Stimulated activated naive CD8-positive, alpha-beta T cell treated with anti-CD3 and anti-CD28 coated beads, Interleukin-15, Interleukin-2, amounts not matched to agents 100 ng/mL and 50 ng/mL, for 24 hours (primary cell): ENCODE data around the gene CTSL.

Source experiments
- H3K27ac Mint-ChIP-seq: one replicate; pipeline ENCODE4 v1.8.0; 2021; ENCODE audit warnings: mild to moderate bottlenecking, mixed read lengths
- H3K27me3 Mint-ChIP-seq: one replicate; pipeline ENCODE4 v1.8.0; 2021; ENCODE audit warnings: mixed read lengths
- H3K36me3 Mint-ChIP-seq: one replicate; pipeline ENCODE4 v1.8.0; 2021; ENCODE audit warnings: low read depth, mixed read lengths
- H3K4me1 Mint-ChIP-seq: one replicate; pipeline ENCODE4 v1.8.0; 2021; ENCODE audit warnings: low read depth, mixed read lengths
- H3K4me3 Mint-ChIP-seq: one replicate; pipeline ENCODE4 v1.8.0; 2021; ENCODE audit warnings: mild to moderate bottlenecking, mixed read lengths
- H3K9me3 Mint-ChIP-seq: one replicate; pipeline ENCODE4 v1.8.0; 2021; ENCODE audit warnings: mixed read lengths

The CTSL gene

DNA sequence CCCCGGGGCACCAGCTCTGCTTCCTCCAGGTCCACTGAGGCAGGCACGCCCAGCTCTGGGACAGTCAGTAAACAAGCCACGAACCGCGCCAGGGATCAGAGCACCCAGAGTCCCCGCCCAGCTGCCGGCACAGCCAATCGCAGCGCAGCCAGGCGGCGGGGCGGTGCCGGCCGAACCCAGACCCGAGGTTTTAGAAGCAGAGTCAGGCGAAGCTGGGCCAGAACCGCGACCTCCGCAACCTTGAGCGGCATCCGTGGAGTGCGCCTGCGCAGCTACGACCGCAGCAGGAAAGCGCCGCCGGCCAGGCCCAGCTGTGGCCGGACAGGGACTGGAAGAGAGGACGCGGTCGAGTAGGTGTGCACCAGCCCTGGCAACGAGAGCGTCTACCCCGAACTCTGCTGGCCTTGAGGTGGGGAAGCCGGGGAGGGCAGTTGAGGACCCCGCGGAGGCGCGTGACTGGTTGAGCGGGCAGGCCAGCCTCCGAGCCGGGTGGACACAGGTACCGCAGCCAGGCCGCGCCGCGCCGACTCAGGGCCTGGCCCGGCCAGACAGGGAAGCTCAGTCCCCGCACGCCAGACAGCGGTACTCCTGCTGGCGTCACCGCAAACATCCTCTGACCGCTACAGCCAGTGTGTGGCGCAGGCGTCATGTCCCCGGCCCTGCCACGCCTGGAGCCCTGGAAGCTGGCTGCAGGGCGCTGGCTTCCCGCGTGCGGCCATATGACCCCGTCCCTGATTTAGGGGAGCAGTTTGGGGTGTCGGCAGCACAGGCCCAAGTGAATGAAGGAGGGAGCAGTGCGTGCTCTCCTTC lies at the start of gene CTSL:
Gene CTSL, plus strand, starts transcription at position 220 of the 810 bp plus-strand sequence. CDS start 1,485 bp downstream, outside the sequence.
- Mint-ChIP-seq H3K36me3 (no peaks in the 10 kb centered on the region), H3K9me3 (no peaks in the 10 kb centered on the region), H3K27ac (peak within 1 kb of the TSS; percentile 31), H3K27me3 (peaks cover 34% of the 10 kb centered on the region), H3K4me1 (peaks cover 7% of the 10 kb centered on the region), H3K4me3 (peak within 1 kb of the TSS; percentile 81)

DNA sequence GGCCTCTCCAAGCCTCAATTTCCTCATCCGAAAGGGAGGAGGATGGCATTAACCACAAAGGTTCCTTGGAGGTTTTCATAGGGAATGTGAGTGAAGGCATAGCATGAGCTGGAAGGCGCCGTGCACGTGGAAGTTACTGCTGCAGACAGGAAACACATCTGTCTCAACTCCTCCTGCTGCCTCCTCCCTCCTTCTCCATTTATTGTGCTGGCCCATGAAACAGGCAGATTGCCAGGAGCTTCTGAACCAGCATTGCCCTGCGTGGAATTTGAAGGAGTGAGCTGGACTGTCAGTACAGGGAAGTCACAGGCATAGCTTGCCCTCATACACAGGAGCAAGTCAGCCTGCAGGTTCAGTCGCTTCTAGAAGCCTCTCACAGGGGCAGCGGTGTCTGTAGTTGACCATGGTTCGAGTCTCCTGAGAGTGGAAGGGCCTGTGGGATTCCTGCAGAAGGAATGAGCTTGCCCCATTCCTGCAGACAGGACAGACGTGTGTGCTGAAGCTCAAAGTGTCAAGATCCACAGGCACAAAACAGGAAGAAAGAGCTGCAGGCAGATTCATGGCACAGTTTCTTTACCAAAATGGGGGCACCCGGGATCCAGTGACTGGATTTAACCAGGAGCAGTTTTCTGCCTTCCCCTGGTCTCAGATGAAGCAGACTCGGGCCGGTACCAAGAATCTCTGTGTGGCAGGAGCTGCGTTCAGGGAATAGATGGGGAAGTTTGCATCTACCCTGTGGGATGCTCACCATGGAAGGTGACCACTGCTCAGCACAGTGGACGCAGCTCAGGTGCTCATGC lies 48.7 kb upstream of the CTSL start:
- H3K36me3 Mint-ChIP-seq = no peaks in the 10 kb centered on the region
- H3K9me3 Mint-ChIP-seq = no peaks in the 10 kb centered on the region
- no peak overlapping the region for H3K4me3 Mint-ChIP-seq
- no peak overlapping the region for H3K27ac Mint-ChIP-seq
- no peaks in the 10 kb centered on the region for H3K27me3 Mint-ChIP-seq
- H3K4me1 Mint-ChIP-seq = no peaks in the 10 kb centered on the region

DNA sequence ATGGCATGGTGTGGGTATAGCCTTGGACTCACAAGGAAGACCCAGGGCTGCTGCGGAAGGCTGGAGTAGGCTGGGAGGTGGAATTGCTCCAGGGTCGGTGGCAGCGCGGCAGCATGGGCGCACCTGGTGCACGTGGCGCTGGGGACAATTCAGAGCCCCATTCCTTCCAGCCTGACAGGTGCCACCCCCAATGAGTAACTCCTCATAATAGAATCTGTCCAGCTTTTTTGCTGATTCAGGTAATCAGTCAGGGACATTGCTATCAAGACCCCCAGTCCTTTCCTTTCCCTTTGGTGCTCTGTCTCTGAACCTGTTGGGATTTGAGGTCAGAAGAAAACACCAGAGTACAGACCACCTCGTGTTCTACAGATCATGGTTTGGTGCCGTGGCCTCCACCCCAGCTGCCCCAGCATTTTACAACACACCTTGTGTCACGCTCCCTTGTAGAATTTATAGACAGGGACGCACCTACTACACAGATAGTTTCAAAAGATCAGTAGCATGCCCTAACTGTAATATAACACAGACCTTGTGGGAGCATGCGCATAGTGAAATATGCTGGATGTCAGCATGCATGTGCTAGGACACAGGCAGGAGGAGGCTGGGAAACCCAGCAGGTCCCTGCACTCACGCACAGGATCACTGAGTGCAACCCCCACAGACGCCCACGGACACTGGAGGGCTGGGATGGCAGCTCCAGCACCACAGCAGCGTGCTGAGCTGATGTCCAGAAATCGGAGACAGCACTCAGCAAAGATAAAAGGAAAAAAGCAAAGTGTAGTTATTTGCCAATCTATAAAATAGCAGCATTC lies 47.9 kb upstream of the CTSL start:
- H3K27me3 Mint-ChIP-seq = no peaks in the 10 kb centered on the region
- H3K36me3 Mint-ChIP-seq = no peaks in the 10 kb centered on the region
- H3K27ac Mint-ChIP-seq = no peak overlapping the region
- H3K4me3 Mint-ChIP-seq = no peak overlapping the region
- no peaks in the 10 kb centered on the region for H3K4me1 Mint-ChIP-seq
- no peaks in the 10 kb centered on the region for H3K9me3 Mint-ChIP-seq

DNA sequence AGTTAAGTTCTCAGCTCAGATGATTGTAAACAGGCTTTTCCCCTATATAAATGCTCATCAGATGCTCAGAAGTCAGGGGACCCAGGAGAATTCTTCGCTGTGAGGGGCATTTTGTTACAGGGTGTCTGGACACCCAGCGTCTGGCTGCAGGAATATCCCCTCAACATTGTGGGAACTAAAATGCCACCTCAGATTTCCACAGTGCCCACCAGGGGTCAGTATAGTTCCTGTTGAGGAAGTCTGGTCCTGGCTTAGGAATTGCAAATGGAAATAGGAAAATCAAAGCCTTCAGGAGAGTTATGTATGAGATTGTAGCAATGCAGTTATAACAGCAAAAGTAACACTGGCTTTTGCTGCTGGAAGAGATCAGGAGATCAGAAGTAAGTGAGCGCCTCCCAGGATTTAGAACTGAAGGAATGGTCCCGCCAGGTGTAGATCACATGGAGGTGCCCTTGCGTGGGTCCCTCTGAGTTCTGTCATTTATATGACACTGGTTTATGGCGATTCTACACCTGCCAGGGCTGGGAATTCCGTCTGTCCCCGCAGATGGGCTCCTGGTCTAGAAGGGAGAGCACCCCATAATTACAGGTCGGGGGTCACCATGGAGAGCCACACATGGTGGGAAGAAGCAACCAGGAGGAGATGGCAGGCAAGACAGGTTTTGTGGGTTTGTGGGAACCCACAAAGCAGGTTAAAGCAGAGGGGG lies 47.1 kb upstream of the CTSL start:
- H3K36me3 Mint-ChIP-seq = no peaks in the 10 kb centered on the region
- H3K27me3 Mint-ChIP-seq = no peaks in the 10 kb centered on the region
- no peaks in the 10 kb centered on the region for H3K9me3 Mint-ChIP-seq
- H3K27ac Mint-ChIP-seq = no peak overlapping the region
- no peaks in the 10 kb centered on the region for H3K4me1 Mint-ChIP-seq
- H3K4me3 Mint-ChIP-seq = no peak overlapping the region

DNA sequence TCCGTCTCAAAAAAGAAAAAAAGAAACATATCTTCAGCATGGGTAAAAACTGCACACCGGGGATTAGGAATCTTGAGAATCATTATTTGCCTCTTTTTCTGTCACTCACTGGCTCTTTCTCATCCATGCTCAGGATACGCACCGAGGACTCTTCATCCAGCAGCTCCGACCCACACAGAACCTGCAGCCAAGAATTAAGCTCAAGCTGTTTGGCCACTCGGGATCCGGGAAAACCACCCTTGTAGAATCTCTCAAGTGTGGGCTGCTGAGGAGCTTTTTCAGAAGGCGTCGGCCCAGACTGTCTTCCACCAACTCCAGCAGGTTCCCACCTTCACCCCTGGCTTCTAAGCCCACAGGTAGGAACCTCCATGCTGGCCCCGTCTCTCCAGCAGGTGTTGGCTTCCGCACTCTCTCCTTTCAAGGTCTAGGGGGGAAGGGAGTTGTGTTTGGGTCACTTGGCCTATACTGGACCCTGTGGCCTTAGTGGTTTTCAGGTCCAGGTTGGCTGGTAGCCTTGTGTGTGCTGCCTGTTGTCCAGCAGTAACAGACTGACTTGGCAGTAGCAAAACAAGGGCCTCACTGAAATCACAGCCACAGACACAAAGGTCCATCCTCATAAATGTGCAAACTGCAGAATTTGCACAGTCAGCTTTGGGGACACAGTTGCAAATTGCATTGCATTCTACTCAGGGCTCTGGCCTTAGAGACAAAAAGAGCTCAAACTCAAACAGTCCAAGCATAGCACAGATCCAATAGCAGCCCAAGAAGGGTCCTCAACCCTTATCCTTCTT lies 44.5 kb upstream of the CTSL start:
- peaks cover 12% of the 10 kb centered on the region for H3K4me1 Mint-ChIP-seq
- H3K27ac Mint-ChIP-seq = no peak overlapping the region
- H3K9me3 Mint-ChIP-seq = no peaks in the 10 kb centered on the region
- H3K27me3 Mint-ChIP-seq = no peaks in the 10 kb centered on the region
- H3K36me3 Mint-ChIP-seq = no peaks in the 10 kb centered on the region
- H3K4me3 Mint-ChIP-seq = no peak overlapping the region

DNA sequence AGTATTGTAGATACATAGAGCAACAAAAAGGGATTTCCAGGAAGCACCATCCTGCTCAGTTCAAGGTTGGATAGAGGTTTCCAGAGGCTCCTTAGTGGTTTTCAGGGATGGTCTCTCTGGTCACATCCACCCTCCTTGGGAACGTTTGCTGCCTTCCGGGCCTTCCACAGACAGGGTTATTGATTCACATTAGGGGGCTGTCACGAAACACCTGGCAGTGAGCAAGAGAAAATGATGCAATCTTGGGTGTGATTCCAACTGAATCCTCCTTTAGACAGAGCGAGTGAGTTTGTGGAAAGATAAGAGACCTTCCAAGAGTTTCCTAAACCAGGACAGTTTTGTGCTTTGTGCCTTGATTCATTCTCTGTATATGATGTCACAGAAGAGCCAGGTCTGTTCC lies 43.8 kb upstream of the CTSL start:
- no peak overlapping the region for H3K4me3 Mint-ChIP-seq
- no peak overlapping the region for H3K27ac Mint-ChIP-seq
- H3K9me3 Mint-ChIP-seq = no peaks in the 10 kb centered on the region
- H3K4me1 Mint-ChIP-seq = peaks cover 12% of the 10 kb centered on the region
- no peaks in the 10 kb centered on the region for H3K27me3 Mint-ChIP-seq
- no peaks in the 10 kb centered on the region for H3K36me3 Mint-ChIP-seq

DNA sequence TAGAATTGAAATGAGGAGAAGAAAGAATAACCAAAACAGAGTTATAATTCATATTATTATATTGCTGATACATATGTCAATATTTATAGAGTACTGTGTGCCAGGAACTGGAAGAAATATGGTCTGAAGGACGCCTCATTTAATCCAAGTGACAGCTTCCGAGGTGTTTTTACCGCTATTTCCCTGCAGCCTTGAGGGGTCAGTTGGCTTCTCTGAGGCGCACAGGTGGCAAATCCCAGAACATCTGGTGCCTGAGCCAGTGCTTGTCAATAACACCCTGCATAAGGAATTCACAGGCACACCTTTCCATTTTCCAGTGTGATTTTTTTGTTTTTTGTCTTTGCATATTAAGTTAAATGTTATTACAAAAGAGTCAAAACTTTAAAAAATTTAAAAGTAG lies 43.3 kb upstream of the CTSL start:
- Mint-ChIP-seq H3K4me3 (no peak overlapping the region), H3K36me3 (no peaks in the 10 kb centered on the region), H3K27ac (no peak overlapping the region), H3K4me1 (peaks cover 12% of the 10 kb centered on the region), H3K9me3 (no peaks in the 10 kb centered on the region), H3K27me3 (no peaks in the 10 kb centered on the region)

DNA sequence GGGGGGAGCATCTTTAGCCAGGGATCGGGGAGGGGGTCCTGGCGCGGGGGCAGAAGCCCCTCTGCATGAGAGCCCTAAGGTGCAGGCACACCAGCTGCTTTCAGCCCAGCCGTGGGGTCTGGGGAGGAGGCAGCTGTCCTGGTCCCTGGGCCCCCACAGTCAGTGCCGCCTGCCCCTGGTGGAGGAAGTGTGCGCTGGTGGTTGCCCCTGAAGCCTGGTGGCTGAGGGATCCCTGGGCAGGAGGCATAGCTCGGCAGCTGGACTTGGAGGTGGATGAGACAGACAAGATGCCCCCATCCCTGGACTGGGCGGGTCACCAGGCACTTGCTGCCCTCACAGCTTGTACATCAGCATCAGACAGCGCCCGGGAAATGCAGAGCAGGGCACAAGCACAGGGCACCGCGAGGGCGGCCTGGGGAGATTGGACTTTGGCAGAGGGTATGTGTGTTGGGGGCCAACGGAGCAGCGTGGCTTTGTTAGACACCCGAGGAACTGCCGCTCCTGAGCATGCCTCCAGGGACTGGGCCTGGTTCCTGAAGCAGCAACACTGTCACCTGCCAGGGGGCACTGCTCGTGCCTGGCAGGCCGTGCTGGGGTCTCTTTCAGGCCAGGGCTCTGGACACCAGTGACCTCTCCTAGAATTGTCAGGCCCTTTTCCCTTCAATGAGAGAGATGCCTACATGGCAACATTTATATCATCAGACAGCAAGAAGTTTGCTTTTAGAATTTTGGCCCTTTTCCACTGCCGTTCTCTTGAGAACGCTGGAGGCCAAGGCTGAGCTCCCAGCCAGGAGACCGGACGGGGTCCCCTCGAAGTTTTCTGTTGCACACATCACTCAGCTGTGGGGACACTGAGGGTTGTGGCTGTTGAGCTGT lies 41.9 kb upstream of the CTSL start:
- Mint-ChIP-seq H3K27me3 (no peaks in the 10 kb centered on the region), H3K9me3 (no peaks in the 10 kb centered on the region), H3K4me1 (peaks cover 12% of the 10 kb centered on the region), H3K27ac (no peak overlapping the region), H3K36me3 (no peaks in the 10 kb centered on the region), H3K4me3 (no peak overlapping the region)

DNA sequence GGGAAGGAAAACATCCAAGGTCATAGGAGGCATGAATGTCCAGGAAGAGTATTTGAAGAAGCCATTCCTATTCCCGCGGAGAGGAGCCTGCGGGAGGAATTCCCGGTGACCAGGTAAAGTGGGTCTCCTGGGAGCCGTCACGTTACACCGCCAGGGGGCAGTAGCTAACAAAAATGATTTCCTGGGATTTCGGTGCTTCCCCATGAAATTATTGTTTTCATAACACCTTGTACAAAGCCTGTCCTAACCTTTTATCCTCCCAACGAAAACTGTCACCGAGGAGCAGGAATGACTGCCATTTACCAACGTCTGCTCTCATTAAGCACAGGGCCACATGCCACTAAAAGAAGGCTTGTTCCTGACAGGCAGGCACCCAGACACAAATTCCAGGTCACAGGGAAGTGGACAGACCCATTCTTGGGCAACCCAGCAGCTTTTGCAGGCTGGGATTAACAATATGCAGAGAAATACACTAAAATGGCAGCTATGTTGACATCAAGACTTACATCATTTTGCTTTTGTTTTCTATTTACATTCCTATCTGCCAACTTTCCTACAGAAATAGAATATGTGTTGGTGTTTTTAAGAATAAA lies 41.2 kb upstream of the CTSL start:
- Mint-ChIP-seq H3K4me1 (peaks cover 12% of the 10 kb centered on the region), H3K4me3 (no peak overlapping the region), H3K27me3 (no peaks in the 10 kb centered on the region), H3K27ac (no peak overlapping the region), H3K36me3 (no peaks in the 10 kb centered on the region), H3K9me3 (no peaks in the 10 kb centered on the region)

DNA sequence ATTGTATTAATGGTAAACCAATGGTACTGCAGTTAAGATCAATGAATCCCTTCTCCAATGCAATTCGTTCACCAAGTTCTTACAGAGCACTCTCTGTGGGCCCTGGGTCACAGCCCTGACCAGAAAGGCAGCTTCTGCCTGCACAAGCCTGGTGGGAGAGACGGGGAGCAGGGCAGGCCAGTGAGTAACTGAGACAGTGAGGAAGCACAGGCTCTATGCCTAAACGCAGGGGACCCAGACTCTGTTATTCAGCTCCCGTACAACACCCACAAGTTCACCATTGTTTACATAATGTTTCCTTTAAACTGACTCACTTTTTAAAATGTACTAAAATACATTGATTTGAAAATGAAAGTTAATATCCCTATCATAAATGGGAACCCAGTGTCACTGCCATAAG lies 40.5 kb upstream of the CTSL start:
- no peak overlapping the region for H3K4me3 Mint-ChIP-seq
- no peaks in the 10 kb centered on the region for H3K9me3 Mint-ChIP-seq
- H3K27me3 Mint-ChIP-seq = no peaks in the 10 kb centered on the region
- no peaks in the 10 kb centered on the region for H3K36me3 Mint-ChIP-seq
- peaks cover 12% of the 10 kb centered on the region for H3K4me1 Mint-ChIP-seq
- no peak overlapping the region for H3K27ac Mint-ChIP-seq

DNA sequence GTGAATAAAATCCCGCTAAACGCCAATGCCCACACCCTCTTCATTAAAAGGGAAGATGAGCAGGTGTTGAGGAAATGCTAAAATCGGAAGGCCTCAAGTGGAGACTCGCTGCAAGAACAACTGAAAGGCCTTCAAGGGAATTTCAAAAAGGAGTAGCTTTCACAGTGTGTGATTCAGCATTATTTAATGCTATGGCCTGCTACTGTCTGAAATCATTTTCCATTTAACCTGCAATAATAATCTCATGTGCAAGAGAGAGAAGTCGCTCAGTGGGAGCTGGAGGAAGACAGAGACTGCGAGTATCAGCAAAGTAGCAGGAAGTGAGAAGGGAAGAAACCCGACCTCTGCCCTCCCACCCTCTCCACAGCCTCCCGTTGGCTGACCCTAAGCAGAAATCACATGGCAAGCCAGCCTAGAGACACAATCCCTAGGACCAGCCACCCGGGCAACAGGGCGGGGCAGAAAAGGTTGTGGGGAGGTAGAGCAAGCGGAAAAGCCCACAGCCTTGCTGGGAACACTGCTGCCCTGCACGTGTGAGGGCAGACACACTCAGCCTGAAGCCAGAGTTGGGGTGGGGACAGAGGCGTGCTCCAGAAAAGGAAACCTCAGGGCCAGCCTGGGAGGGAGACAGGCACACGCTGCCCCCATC lies 39.9 kb upstream of the CTSL start:
- H3K4me3 Mint-ChIP-seq = no peak overlapping the region
- no peaks in the 10 kb centered on the region for H3K36me3 Mint-ChIP-seq
- no peaks in the 10 kb centered on the region for H3K9me3 Mint-ChIP-seq
- no peaks in the 10 kb centered on the region for H3K27me3 Mint-ChIP-seq
- peaks cover 12% of the 10 kb centered on the region for H3K4me1 Mint-ChIP-seq
- H3K27ac Mint-ChIP-seq = no peak overlapping the region

DNA sequence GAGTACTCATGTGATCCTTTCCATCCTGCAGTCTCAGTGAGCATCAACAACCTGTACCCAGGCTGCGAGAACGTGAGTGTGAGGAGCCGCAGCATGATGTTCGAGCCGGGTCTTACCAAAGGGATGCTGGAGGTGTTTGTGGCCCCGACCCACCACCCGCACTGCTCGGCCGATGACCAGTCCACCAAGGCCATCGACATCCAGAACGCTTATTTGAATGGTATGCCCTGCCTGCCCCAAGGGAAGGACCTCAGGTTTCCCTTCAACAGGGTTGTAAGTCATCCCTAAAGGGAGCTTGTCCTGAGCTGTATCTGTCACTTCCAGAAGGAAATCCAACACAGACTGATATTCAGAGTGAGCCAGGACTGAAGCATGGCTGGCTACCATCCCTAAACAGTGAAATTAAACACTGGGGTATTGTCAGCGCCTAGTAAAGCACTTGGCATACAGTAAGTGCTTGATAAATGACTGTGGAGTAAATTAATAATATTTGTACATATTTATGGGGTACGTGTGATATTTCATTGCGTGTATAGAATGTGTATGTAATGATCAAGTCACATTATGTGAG lies 39.3 kb upstream of the CTSL start:
- Mint-ChIP-seq H3K36me3 (no peaks in the 10 kb centered on the region), H3K4me1 (peaks cover 12% of the 10 kb centered on the region)

More for the DNA sequence above, 39.3 kb upstream of the CTSL start:
- no peaks in the 10 kb centered on the region for H3K27me3 Mint-ChIP-seq
- H3K4me3 Mint-ChIP-seq = no peak overlapping the region
- H3K9me3 Mint-ChIP-seq = peaks cover 3% of the 10 kb centered on the region
- H3K27ac Mint-ChIP-seq = no peak overlapping the region
